SK-N-SH (cell line): ENCODE data around the gene GMPR2. TPM values are rescaled to one million over a fixed set of nuclear protein-coding genes. Genes with fewer than 3 reads are reported as not detected.

Experiments used
- CTCF ChIA-PET: fragments of 300-600, 350-600 bp; formaldehyde crosslinking; extraction: SDS; loops from one replicate; lab custom pipeline; 2021; lab: Yijun Ruan, JAX
- POLR2A ChIA-PET: fragments of 350-600 bp; sonication (Branson Sonifier 250); formaldehyde crosslinking; extraction: SDS; loops from one replicate; lab custom pipeline; 2020; ENCODE audit warnings: antibody characterized with exemption, inconsistent platforms; lab: Yijun Ruan, JAX
- DNase-seq: peaks from one replicate; pipeline ENCODE4 v3.0.0; 2012
- H2AFZ ChIP-seq: fragments of 200-600 bp; sonication (generic); 2 replicates; pipeline ENCODE4 v1.8.1; 2016; ENCODE audit warnings: antibody characterized with exemption, mild to moderate bottlenecking, low read depth
- H3F3A ChIP-seq: fragments of 200-600 bp; sonication (generic); replicated peaks from 2 replicates; pipeline ENCODE3; 2016; ENCODE audit warnings: antibody characterized with exemption, mild to moderate bottlenecking; ENCODE audit not compliant: insufficient read depth
- H3K27ac ChIP-seq, 2 experiments: fragments of 200-500 bp in 1 of 2; fragments of 200-600 bp in 1 of 2; sonication (Bioruptor generic) in 1 of 2; sonication (generic), shearing (Covaris generic) in 1 of 2; 2 replicates each; pipeline versions ENCODE4 v1.5.1 to v1.6.1; 2014 to 2016; ENCODE audit warnings: low read depth in 2 of 2, inconsistent platforms in 1 of 2, low read length in 1 of 2, mild to moderate bottlenecking in 1 of 2, mixed read lengths in 1 of 2
- H3K27me3 ChIP-seq: fragments of 200-600 bp; sonication (generic), shearing (Covaris generic); 2 replicates; pipeline ENCODE4 v1.6.1; 2016; ENCODE audit warnings: mixed run types; ENCODE audit not compliant: insufficient read depth
- H3K36me3 ChIP-seq, 2 experiments: fragments of 200-500 bp in 1 of 2; fragments of 200-600 bp in 1 of 2; sonication (Bioruptor generic) in 1 of 2; sonication (generic) in 1 of 2; replicated peaks in 1 of 2; 2 replicates each; pipeline versions ENCODE3 to v1.5.1; 2014 to 2016; ENCODE audit warnings: low read length in 1 of 2, mild to moderate bottlenecking in 1 of 2; ENCODE audit not compliant: insufficient read depth in 2 of 2, control insufficient read depth in 1 of 2
- H3K4me1 ChIP-seq, 2 experiments: fragments of 200-500 bp in 1 of 2; fragments of 200-600 bp in 1 of 2; sonication (Bioruptor generic) in 1 of 2; sonication (generic), shearing (Covaris generic) in 1 of 2; 2 replicates each; pipeline versions ENCODE4 v1.5.1 to v1.6.1; 2014 to 2016; ENCODE audit warnings: low read depth in 1 of 2, low read length in 1 of 2, mixed run types in 1 of 2; ENCODE audit not compliant: insufficient read depth in 2 of 2, control insufficient read depth in 1 of 2
- H3K4me2 ChIP-seq: fragments of 200-600 bp; sonication (generic), shearing (Covaris generic); 2 replicates; pipeline ENCODE4 v1.6.1; 2017; ENCODE audit warnings: mixed run types
- H3K4me3 ChIP-seq, 2 experiments: fragments of 200-500 bp in 1 of 2; fragments of 200-600 bp in 1 of 2; sonication (Bioruptor generic) in 1 of 2; sonication (generic), shearing (Covaris generic) in 1 of 2; 2 replicates each; pipeline versions ENCODE4 v1.5.1 to v1.8.1; 2014 to 2016; ENCODE audit warnings: low read depth in 2 of 2, inconsistent platforms in 1 of 2, low read length in 1 of 2, mild to moderate bottlenecking in 1 of 2, mixed read lengths in 1 of 2, moderate library complexity in 1 of 2
- H3K79me2 ChIP-seq: fragments of 200-600 bp; sonication (generic); 2 replicates; pipeline ENCODE4 v1.8.1; 2017; ENCODE audit warnings: mild to moderate bottlenecking; ENCODE audit not compliant: insufficient read depth
- H3K9ac ChIP-seq: fragments of 200-600 bp; sonication (generic); 2 replicates; pipeline ENCODE4 v1.6.1; 2017; ENCODE audit warnings: mixed run types
- H3K9me2 ChIP-seq: fragments of 200-600 bp; sonication (generic); 2 replicates; pipeline ENCODE4 v1.6.1; 2017; ENCODE audit warnings: mixed run types
- H3K9me3 ChIP-seq: fragments of 200-600 bp; sonication (generic); 2 replicates; pipeline ENCODE4 v1.6.1; 2017; ENCODE audit warnings: mixed run types, mild to moderate bottlenecking, moderate library complexity
- H4K20me1 ChIP-seq: fragments of 200-600 bp; sonication (generic); 2 replicates; pipeline ENCODE4 v1.6.1; 2017; ENCODE audit warnings: mild to moderate bottlenecking, mixed run types; ENCODE audit not compliant: insufficient read depth
- EP300 ChIP-seq, 2 experiments: IDR thresholded peaks; 2 replicates each; pipeline versions ENCODE4 v1.4.0 to v1.6.1; 2012; ENCODE audit warnings: borderline replicate concordance in 1 of 2, low read depth in 1 of 2, low read length in 1 of 2
- GABPA ChIP-seq: IDR thresholded peaks from 2 replicates; pipeline ENCODE4 v1.4.0; 2012; ENCODE audit warnings: low read depth, mild to moderate bottlenecking
- MXI1 ChIP-seq: IDR thresholded peaks from 2 replicates; pipeline ENCODE4 v1.6.1; 2012; ENCODE audit warnings: mild to moderate bottlenecking, low read depth, low read length, improper control_type of control experiment
- NFIC ChIP-seq: IDR thresholded peaks from 2 replicates; pipeline ENCODE4 v1.4.0; 2012; ENCODE audit warnings: borderline replicate concordance
- NRF1 ChIP-seq: IDR thresholded peaks from 2 replicates; pipeline ENCODE4 v1.6.1; 2012; ENCODE audit warnings: low read depth, mild to moderate bottlenecking, low read length
- RAD21 ChIP-seq: IDR thresholded peaks from 2 replicates; pipeline ENCODE4 v1.6.1; 2012; ENCODE audit warnings: mild to moderate bottlenecking, low read length
- WGBS: methylation state at CpG from one replicate; pipeline ENCODE4 v1.1.6; 2017; ENCODE audit warnings: low lambda C conversion rate; 5-methylcytosine and 5-hydroxymethylcytosine counted together
- polyA plus RNA-seq, 3 experiments: library from polyadenylated mRNA; depleted of rRNA; stranded (reverse); fragments of >200 nt; gene quantifications; 2 replicates each; pipeline ENCODE4 v1.2.3, GENCODE V29; 2012
- TF ChIP-seq, protein P1 (sequence below): IDR thresholded peaks from 2 replicates; pipeline ENCODE4 v1.4.0; 2012; ENCODE audit warnings: low read depth
- TF ChIP-seq, protein P2 (sequence below): IDR thresholded peaks from 2 replicates; pipeline ENCODE4 v1.6.1; 2012; ENCODE audit warnings: mild to moderate bottlenecking, low read depth, low read length, moderate library complexity

Gene GMPR2
- polyA plus RNA-seq, 1 of the 3 experiments (the other 2 are of a cell fraction) = 97.0 TPM

DNA sequence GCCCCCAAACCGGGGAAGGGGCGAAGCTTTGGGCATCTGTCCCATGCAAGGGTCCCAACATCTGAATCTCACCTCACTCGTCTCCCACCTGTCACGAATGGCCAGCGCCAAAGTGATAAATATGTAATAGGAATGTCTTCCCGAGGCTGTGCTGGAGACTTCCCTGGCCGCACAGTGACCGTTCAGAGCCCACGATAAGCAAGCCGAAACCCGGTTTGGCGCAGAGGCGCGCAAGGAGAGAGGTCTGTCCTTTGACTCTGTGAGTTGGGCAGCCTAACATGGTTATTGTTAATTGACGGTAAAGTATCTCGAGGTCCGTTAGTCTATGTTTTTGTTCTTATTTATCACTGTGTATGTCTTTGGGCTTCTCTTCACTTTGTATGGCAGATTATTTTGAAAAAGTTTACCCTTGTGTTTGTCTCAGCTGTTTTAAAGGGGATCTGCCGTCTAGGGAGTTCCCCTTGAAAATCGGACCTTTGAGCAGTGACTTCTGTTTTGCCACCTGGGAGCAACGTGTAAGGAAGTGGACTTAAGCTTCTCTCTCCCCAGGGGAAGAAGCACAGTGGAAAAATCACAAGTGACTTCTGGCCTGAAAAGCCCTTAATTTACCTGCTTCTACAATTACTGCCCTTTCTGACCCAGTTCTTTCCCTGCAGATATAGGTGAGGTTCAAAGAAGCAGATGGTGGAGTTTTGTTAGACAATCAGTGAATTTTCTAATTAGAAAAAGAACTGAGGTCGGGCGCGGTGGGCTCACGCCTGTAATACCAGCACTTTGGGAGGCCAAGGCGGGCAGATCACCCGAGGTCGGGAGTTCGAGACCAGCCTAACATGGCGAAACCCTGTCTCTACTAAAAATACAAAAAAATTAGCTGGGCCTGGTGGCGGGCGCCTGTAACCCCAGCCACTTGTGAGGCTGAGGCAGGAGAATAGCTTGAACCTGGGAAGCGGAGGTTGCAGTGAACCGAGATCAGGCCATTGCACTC lies 36.4 kb upstream of the GMPR2 start (continued):
- TF ChIP-seq NRF1 (no peak), NFIC (no peak), MXI1 (no peak), EP300 (IDR thresholded peaks at IDR 0.05; ENCODE audit: borderline replicate concordance in 1 of 2, low read depth in 1 of 2, low read length in 1 of 2) (no peak), GABPA (no peak)
- TF ChIP-seq, protein P1, sequence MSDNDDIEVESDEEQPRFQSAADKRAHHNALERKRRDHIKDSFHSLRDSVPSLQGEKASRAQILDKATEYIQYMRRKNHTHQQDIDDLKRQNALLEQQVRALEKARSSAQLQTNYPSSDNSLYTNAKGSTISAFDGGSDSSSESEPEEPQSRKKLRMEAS = no peak
- TF ChIP-seq, protein P2, sequence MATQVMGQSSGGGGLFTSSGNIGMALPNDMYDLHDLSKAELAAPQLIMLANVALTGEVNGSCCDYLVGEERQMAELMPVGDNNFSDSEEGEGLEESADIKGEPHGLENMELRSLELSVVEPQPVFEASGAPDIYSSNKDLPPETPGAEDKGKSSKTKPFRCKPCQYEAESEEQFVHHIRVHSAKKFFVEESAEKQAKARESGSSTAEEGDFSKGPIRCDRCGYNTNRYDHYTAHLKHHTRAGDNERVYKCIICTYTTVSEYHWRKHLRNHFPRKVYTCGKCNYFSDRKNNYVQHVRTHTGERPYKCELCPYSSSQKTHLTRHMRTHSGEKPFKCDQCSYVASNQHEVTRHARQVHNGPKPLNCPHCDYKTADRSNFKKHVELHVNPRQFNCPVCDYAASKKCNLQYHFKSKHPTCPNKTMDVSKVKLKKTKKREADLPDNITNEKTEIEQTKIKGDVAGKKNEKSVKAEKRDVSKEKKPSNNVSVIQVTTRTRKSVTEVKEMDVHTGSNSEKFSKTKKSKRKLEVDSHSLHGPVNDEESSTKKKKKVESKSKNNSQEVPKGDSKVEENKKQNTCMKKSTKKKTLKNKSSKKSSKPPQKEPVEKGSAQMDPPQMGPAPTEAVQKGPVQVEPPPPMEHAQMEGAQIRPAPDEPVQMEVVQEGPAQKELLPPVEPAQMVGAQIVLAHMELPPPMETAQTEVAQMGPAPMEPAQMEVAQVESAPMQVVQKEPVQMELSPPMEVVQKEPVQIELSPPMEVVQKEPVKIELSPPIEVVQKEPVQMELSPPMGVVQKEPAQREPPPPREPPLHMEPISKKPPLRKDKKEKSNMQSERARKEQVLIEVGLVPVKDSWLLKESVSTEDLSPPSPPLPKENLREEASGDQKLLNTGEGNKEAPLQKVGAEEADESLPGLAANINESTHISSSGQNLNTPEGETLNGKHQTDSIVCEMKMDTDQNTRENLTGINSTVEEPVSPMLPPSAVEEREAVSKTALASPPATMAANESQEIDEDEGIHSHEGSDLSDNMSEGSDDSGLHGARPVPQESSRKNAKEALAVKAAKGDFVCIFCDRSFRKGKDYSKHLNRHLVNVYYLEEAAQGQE = no peak

DNA sequence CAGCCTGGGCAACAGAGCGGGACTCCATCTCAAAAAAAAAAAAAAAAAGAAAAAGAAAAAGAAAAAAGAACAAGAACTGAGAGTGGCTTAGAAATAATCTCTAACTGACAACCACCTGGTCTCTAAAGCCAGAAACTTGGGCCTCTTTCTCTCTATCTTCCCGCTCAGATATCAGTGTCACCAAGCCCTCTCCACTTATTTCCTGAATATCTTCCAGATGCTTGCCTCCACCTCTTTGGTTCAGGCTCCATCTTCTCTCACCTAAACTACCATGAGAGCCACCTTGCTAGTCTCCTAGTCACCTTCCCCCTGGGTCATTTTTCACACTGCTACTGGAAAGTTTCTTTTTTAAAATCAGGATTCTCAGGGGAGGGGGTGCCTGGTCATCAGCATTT lies 35.7 kb upstream of the GMPR2 start:
- H3K4me1 ChIP-seq = peaks cover 11% of the 10 kb centered on the region in 2 experiments; a peak in 2 of 4 replicates
- H3K4me3 ChIP-seq = peak overlapping the region in 1 of 2 experiments; percentile 85; a peak in 2 of 4 replicates
- H3K4me2 ChIP-seq = peak overlapping the region; percentile 97
- TF ChIP-seq, protein P1 = no peak
- no peak for TF ChIP-seq NRF1
- no peak for TF ChIP-seq RAD21
- TF ChIP-seq GABPA = no peak
- TF ChIP-seq, all 33 proteins: peak for 0
- 89% methylated on average over 2 of the region's 2 CpGs for WGBS
- Histone ChIP-seq H3K36me3 (peaks cover 9 to 31% of the 10 kb centered on the region in 2 experiments), H3K9me3 (no peaks in the 10 kb centered on the region), H4K20me1 (no peaks in the 10 kb centered on the region), H3K27me3 (no peaks in the 10 kb centered on the region), H2AFZ (no peak overlapping the region), H3K9ac (no peak overlapping the region), H3F3A (no peaks in the 10 kb centered on the region), H3K9me2 (no peaks in the 10 kb centered on the region), H3K79me2 (peaks cover 83% of the 10 kb centered on the region), H3K27ac (no peak overlapping the region)
- CTCF ChIA-PET = interaction anchor here (1.7 to 1.9 kb wide), 2 partner anchors 36 to 100 kb away, joined by 6 to 8 read pairs; partner anchors contain the start of gene IRF9
- no peak for DNase-seq
- POLR2A ChIA-PET = no interaction called here
